Upper lobe of left lung (tissue), 4 donors: ENCODE results near the gene SRPK1.
"Not testable (repeated sequence)": the region's sequence is repeated elsewhere in the genome, so short reads cannot be mapped to it uniquely, and the experiment has no call there.

Source experiments
- POLR2AphosphoS5 ChIP-seq, 2 donors: sonication (generic); formaldehyde crosslinking; IDR thresholded peaks; one replicate each; pipeline ENCODE4 v1.5.1; 2017; ENCODE audit warnings: antibody characterized with exemption in 2 of 2
- TF ChIP-seq, protein P1 (sequence below), 6 experiments: fragments of 450-650 bp in 4 of 6; fragments of 200-600 bp in 2 of 6; sonication (generic) in 2 of 6; IDR thresholded peaks; one replicate each; pipeline ENCODE4 v1.5.1; 2016 to 2019; ENCODE audit warnings: antibody characterized with exemption in 6 of 6

DNA sequence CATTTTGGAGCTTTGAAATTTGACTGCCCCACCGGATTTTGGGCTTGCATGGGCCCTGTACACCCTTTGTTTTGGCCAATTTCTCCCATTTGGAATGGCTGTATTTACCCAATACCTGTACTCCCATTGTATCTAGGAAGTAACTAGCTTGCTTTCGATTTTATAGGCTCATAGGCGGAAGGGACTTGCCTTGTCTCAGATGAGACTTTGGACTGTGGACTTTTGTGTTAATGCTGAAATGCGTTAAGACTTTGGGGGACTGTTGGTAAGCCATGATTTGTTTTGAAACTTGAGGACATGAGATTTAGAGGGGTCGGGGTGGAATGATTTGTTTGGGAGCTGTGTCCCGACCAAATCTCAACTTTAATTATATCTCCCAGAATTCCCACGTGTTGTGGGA lies 20.3 kb upstream of the SRPK1 start:
- not testable (repeated sequence) for TF ChIP-seq POLR2AphosphoS5 (IDR thresholded peaks at IDR 0.05)
- TF ChIP-seq, protein P1, sequence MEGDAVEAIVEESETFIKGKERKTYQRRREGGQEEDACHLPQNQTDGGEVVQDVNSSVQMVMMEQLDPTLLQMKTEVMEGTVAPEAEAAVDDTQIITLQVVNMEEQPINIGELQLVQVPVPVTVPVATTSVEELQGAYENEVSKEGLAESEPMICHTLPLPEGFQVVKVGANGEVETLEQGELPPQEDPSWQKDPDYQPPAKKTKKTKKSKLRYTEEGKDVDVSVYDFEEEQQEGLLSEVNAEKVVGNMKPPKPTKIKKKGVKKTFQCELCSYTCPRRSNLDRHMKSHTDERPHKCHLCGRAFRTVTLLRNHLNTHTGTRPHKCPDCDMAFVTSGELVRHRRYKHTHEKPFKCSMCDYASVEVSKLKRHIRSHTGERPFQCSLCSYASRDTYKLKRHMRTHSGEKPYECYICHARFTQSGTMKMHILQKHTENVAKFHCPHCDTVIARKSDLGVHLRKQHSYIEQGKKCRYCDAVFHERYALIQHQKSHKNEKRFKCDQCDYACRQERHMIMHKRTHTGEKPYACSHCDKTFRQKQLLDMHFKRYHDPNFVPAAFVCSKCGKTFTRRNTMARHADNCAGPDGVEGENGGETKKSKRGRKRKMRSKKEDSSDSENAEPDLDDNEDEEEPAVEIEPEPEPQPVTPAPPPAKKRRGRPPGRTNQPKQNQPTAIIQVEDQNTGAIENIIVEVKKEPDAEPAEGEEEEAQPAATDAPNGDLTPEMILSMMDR (IDR thresholded peaks at IDR 0.05): not testable (repeated sequence)
